ENCODE measurements around the gene SMYD1.
A peak's percentile ranks its signal among the peaks of the same experiment; 100 is the strongest.
"Not testable (repeated sequence)": the region's sequence is repeated elsewhere in the genome, so short reads cannot be mapped to it uniquely, and the experiment has no call there.

Gene SMYD1

DNA sequence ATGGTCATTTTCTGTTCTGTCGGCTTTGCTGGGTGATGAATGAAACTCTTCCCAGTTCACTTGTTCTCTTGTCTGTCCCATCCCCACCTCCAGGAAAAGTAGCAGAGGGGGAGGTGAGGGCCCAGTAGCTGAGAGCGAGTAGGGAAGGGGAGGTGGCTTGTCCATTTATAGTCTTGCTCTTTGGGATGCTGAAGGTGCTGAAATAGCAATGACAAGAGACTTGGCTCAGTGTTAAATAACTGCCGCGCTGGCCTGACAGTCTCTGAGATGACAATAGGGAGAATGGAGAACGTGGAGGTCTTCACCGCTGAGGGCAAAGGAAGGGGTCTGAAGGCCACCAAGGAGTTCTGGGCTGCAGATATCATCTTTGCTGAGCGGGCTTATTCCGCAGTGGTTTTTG, at the start of gene SMYD1:
SMYD1 (plus strand) TSS at position 228 of the 400 bp plus-strand sequence; CDS start at position 268, 40 bp downstream.
- H3K9ac ChIP-seq (ENCODE audit: low read depth, low read length), result no peak within 1 kb of the TSS
- H3K4me1 ChIP-seq (ENCODE audit: control insufficient read depth, insufficient read depth, low read length), result peaks cover 14% of the 10 kb centered on the region
- H3K4me3 ChIP-seq (ENCODE audit: low read depth, low read length), result no peak within 1 kb of the TSS
- no peaks in the 10 kb centered on the region for H3K27me3 ChIP-seq (ENCODE audit: control insufficient read depth, insufficient read depth, low read length)
- H3K36me3 ChIP-seq (ENCODE audit: control insufficient read depth, insufficient read depth, low read length), result no peaks in the 10 kb centered on the region
- H3K9me3 ChIP-seq (ENCODE audit: control insufficient read depth, insufficient read depth, low read length), result no peaks in the 10 kb centered on the region

DNA sequence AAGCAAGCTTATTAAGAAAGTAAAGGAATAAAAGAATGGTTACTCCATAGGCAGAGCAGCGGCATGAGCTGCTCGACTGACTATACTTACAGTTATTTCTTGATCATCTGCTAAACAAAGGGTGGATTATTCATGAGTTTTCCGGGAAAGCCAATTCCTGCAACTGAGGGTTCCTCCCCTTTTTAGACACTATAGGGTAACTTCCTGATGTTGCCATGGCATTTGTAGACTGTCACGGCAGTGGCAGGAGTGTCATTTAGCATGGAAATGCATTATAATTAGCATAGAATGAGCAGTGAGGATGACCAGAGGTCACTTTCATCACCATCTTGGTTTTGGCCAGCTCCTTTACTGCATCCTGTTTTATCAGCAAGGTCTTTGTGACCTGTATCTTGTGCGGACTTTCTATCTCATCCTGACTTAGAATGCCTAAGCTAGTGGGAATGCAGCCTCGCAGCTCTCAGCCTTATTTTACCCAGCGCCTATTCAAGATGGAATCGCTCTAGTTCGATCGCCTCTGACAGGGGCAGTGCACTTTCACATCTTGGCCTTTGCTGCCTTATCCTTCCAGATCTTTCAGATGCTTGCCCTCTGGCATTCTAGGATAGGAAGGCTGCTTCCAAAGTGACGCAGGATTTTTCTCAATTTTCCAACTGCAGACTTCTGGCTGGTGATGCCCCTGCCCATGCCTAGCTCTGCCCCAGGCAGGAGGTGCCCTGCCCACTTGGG, 49.4 kb upstream of the SMYD1 start:
- not testable (repeated sequence) for H3K27me3 ChIP-seq (ENCODE audit: control insufficient read depth, insufficient read depth, low read length); H3K9me3 ChIP-seq (ENCODE audit: control insufficient read depth, insufficient read depth, low read length); H3K36me3 ChIP-seq (ENCODE audit: control insufficient read depth, insufficient read depth, low read length); H3K9ac ChIP-seq (ENCODE audit: low read depth, low read length)
- peaks cover 16% of the 10 kb centered on the region for H3K4me1 ChIP-seq (ENCODE audit: control insufficient read depth, insufficient read depth, low read length)
- peak overlapping the region; percentile 81 for H3K4me3 ChIP-seq (ENCODE audit: low read depth, low read length)

- no peaks in the 10 kb centered on the region for H3K9me3 ChIP-seq (ENCODE audit: control insufficient read depth, insufficient read depth, low read length)
- no peak overlapping the region for H3K4me3 ChIP-seq (ENCODE audit: low read depth, low read length)
Observed at GRCh38 chr2:88018909-88019308, 48.7 kb upstream of the SMYD1 start.

GRCh38 chr2:88019985-88020384, 47.6 kb upstream of the SMYD1 start:
- no peak overlapping the region for H3K4me3 ChIP-seq (ENCODE audit: low read depth, low read length)
- H3K9ac ChIP-seq (ENCODE audit: low read depth, low read length), result no peak overlapping the region
- H3K9me3 ChIP-seq (ENCODE audit: control insufficient read depth, insufficient read depth, low read length), result no peaks in the 10 kb centered on the region
- no peaks in the 10 kb centered on the region for H3K27me3 ChIP-seq (ENCODE audit: control insufficient read depth, insufficient read depth, low read length)
- no peaks in the 10 kb centered on the region for H3K36me3 ChIP-seq (ENCODE audit: control insufficient read depth, insufficient read depth, low read length)
- peaks cover 21% of the 10 kb centered on the region for H3K4me1 ChIP-seq (ENCODE audit: control insufficient read depth, insufficient read depth, low read length)

More at GRCh38 chr2:88018909-88019308, 48.7 kb upstream of the SMYD1 start:
- Histone ChIP-seq H3K4me1 (ENCODE audit: control insufficient read depth, insufficient read depth, low read length) (peaks cover 18% of the 10 kb centered on the region), H3K9ac (ENCODE audit: low read depth, low read length) (no peak overlapping the region), H3K27me3 (ENCODE audit: control insufficient read depth, insufficient read depth, low read length) (no peaks in the 10 kb centered on the region), H3K36me3 (ENCODE audit: control insufficient read depth, insufficient read depth, low read length) (no peaks in the 10 kb centered on the region)

GRCh38 chr2:88022669-88022921, 45.0 kb upstream of the SMYD1 start:
- H3K36me3 ChIP-seq (ENCODE audit: control insufficient read depth, insufficient read depth, low read length), result no peaks in the 10 kb centered on the region
- no peak overlapping the region for H3K9ac ChIP-seq (ENCODE audit: low read depth, low read length)
- H3K9me3 ChIP-seq (ENCODE audit: control insufficient read depth, insufficient read depth, low read length), result no peaks in the 10 kb centered on the region
- H3K27me3 ChIP-seq (ENCODE audit: control insufficient read depth, insufficient read depth, low read length), result no peaks in the 10 kb centered on the region
- H3K4me3 ChIP-seq (ENCODE audit: low read depth, low read length), result no peak overlapping the region
- peaks cover 24% of the 10 kb centered on the region for H3K4me1 ChIP-seq (ENCODE audit: control insufficient read depth, insufficient read depth, low read length)

GRCh38 chr2:88024509-88024908, 43.1 kb upstream of the SMYD1 start:
- no peaks in the 10 kb centered on the region for H3K9me3 ChIP-seq (ENCODE audit: control insufficient read depth, insufficient read depth, low read length)
- peaks cover 14% of the 10 kb centered on the region for H3K4me1 ChIP-seq (ENCODE audit: control insufficient read depth, insufficient read depth, low read length)
- no peak overlapping the region for H3K4me3 ChIP-seq (ENCODE audit: low read depth, low read length)
- H3K36me3 ChIP-seq (ENCODE audit: control insufficient read depth, insufficient read depth, low read length), result no peaks in the 10 kb centered on the region
- no peak overlapping the region for H3K9ac ChIP-seq (ENCODE audit: low read depth, low read length)
- no peaks in the 10 kb centered on the region for H3K27me3 ChIP-seq (ENCODE audit: control insufficient read depth, insufficient read depth, low read length)

- Histone ChIP-seq H3K4me1 (ENCODE audit: control insufficient read depth, insufficient read depth, low read length) (peaks cover 13% of the 10 kb centered on the region), H3K9ac (ENCODE audit: low read depth, low read length) (no peak overlapping the region), H3K9me3 (ENCODE audit: control insufficient read depth, insufficient read depth, low read length) (no peaks in the 10 kb centered on the region), H3K27me3 (ENCODE audit: control insufficient read depth, insufficient read depth, low read length) (no peaks in the 10 kb centered on the region), H3K4me3 (ENCODE audit: low read depth, low read length) (no peak overlapping the region), H3K36me3 (ENCODE audit: control insufficient read depth, insufficient read depth, low read length) (no peaks in the 10 kb centered on the region)
Observed at GRCh38 chr2:88027697-88028389, 39.8 kb upstream of the SMYD1 start.

- Histone ChIP-seq H3K9me3 (ENCODE audit: control insufficient read depth, insufficient read depth, low read length) (no peaks in the 10 kb centered on the region), H3K27me3 (ENCODE audit: control insufficient read depth, insufficient read depth, low read length) (no peaks in the 10 kb centered on the region), H3K36me3 (ENCODE audit: control insufficient read depth, insufficient read depth, low read length) (no peaks in the 10 kb centered on the region), H3K4me3 (ENCODE audit: low read depth, low read length) (no peak overlapping the region), H3K9ac (ENCODE audit: low read depth, low read length) (no peak overlapping the region), H3K4me1 (ENCODE audit: control insufficient read depth, insufficient read depth, low read length) (peaks cover 11% of the 10 kb centered on the region)
Observed at GRCh38 chr2:88028931-88029330, 38.7 kb upstream of the SMYD1 start.

- Histone ChIP-seq H3K27me3 (ENCODE audit: control insufficient read depth, insufficient read depth, low read length) (no peaks in the 10 kb centered on the region), H3K36me3 (ENCODE audit: control insufficient read depth, insufficient read depth, low read length) (no peaks in the 10 kb centered on the region)
Observed at GRCh38 chr2:88032070-88032702, 35.4 kb upstream of the SMYD1 start.

GRCh38 chr2:88036182-88036581, 31.4 kb upstream of the SMYD1 start:
- Histone ChIP-seq H3K27me3 (ENCODE audit: control insufficient read depth, insufficient read depth, low read length) (no peaks in the 10 kb centered on the region), H3K4me1 (ENCODE audit: control insufficient read depth, insufficient read depth, low read length) (no peaks in the 10 kb centered on the region), H3K36me3 (ENCODE audit: control insufficient read depth, insufficient read depth, low read length) (no peaks in the 10 kb centered on the region), H3K9ac (ENCODE audit: low read depth, low read length) (no peak overlapping the region), H3K4me3 (ENCODE audit: low read depth, low read length) (no peak overlapping the region), H3K9me3 (ENCODE audit: control insufficient read depth, insufficient read depth, low read length) (no peaks in the 10 kb centered on the region)

More at GRCh38 chr2:88032070-88032702, 35.4 kb upstream of the SMYD1 start:
- no peaks in the 10 kb centered on the region for H3K9me3 ChIP-seq (ENCODE audit: control insufficient read depth, insufficient read depth, low read length)
- no peak overlapping the region for H3K9ac ChIP-seq (ENCODE audit: low read depth, low read length)
- no peak overlapping the region for H3K4me3 ChIP-seq (ENCODE audit: low read depth, low read length)
- H3K4me1 ChIP-seq (ENCODE audit: control insufficient read depth, insufficient read depth, low read length), result peaks cover 4% of the 10 kb centered on the region

- Histone ChIP-seq H3K9ac (ENCODE audit: low read depth, low read length) (no peak overlapping the region), H3K36me3 (ENCODE audit: control insufficient read depth, insufficient read depth, low read length) (no peaks in the 10 kb centered on the region), H3K4me3 (ENCODE audit: low read depth, low read length) (no peak overlapping the region), H3K4me1 (ENCODE audit: control insufficient read depth, insufficient read depth, low read length) (no peaks in the 10 kb centered on the region), H3K27me3 (ENCODE audit: control insufficient read depth, insufficient read depth, low read length) (no peaks in the 10 kb centered on the region), H3K9me3 (ENCODE audit: control insufficient read depth, insufficient read depth, low read length) (no peaks in the 10 kb centered on the region)
Observed at GRCh38 chr2:88036606-88037005, 31.0 kb upstream of the SMYD1 start.
